HG03196 (cell line): ENCODE data around the gene SOX3.

Experiments
- ATAC-seq: cut with Tn5 transposase; IDR thresholded peaks from one replicate; pipeline ENCODE4 v1.9.1; 2021; ENCODE audit not compliant: unreplicated experiment

The SOX3 gene

DNA sequence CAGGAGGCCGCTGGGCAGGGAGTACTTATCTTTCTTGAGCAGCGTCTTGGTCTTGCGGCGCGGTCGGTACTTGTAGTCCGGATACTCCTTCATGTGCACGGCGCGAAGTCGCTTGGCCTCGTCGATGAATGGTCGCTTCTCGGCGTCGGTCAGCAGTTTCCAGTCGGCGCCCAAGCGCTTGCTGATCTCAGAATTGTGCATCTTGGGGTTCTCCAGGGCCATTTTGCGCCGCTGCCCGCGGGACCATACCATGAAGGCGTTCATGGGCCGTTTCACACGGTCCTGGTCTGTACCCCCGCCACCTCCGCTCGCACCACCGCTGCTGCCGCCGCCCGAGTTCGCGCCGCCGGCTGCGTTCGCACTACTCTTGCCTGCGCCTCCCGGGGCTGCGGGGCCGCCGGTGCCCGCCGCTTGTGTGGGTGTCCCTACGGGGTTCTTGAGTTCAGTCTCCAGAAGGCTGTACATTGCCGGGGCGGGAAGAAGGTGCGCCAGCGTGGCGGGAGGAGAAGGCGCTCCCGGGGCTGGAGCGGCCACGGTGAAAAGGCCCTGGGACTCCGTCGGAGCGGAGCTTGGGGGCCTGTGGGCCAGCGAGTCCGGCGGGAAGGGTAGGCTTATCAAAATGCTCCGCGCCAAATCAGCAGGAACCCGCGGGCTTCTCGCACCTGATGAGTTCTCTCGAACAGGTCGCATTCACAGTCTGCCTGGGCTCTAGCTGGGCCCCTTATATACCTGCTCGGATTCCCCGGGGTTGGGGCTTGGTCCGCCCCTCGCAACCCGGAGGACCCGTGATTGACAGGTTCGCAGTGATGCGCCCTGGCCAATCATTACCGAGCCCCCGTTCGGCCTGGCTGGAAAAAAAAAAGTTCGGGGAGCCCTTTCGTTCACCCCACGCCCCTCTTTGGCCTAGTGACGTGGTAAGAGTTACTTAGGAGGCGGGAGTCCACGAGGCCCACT, at the start of gene SOX3:
Gene SOX3 (minus strand): TSS at position 699 of the 954 bp plus-strand sequence. CDS start 9 bp downstream, at position 690.
- no peak for ATAC-seq

DNA sequence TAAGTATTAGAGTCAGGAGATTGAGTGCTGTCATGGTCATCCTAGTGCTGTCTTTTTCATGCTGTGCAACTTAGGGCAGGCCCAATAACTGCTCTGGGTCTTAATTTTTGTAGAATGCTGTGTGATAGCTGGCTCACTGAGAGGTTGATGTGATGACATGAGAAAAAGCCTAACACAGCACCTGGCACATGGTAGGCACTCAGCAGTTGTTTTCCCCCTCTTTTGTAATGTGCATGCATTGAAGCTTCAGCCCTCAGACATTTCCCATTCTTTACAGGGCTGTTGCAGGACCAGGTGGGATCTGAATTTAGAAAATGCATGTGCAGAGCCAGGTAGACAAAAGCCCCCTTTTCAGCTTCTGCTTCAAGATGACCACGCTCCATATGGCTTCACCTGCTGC, 44.1 kb upstream of the SOX3 start:
- ATAC-seq: no peak

DNA sequence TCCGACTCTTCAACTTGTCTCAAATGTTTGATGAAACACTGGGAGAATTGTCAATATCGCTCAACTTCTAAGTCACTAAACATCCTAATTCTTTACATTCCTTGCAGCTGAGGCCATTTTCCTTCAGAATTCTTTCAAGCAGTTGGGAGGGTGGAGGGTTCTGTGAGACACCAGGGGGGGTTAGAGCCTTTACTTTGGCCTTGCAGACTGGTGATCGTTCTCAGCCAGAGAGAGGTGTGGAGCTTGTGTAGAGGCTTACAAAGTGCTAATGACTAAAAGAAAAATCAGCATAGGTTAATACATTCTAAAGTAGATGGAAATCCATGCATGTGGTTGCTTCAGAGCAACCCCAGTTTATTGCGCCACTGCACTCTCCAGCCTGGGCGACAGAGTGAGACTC, 21.3 kb upstream of the SOX3 start:
- ATAC-seq: no peak

DNA sequence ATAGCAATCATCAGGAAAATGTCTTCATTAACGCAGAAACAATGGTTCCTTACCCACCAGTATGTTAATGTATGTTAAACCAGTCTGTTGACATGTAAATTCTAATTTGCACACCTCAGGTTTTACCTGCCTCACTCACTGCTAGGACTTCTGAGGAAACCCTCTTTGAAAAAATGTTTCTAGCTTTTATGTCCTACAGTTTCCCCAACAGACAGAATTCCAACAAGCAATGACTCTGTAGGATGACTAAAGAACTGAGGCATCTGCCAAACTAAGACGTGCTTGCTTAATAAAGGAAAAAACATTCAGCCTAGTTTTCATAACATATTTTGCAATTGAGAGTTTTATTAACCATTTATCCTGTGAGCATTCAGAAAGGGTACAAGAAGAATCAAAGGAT, 20.6 kb upstream of the SOX3 start:
- no peak for ATAC-seq

DNA sequence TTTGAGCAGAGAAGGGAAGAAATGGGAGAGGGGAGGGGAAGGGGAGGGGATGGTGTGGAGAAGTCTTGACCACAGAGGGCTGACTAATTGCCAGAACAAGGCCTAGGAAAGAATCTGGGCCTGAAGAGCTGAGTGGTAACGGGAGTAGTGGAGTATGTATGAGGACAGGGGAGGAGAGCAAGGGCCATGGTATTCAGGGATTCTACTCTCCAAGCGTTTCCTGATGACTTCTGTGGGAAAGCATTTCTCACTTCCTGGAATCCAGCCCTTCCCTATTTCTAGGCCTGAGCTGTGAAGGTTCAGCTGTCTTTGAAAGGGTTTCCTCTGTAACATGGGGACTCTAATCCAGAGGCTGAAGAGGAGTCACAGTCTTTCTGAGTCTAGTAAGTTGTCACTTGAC, 19.7 kb upstream of the SOX3 start:
- no peak for ATAC-seq

DNA sequence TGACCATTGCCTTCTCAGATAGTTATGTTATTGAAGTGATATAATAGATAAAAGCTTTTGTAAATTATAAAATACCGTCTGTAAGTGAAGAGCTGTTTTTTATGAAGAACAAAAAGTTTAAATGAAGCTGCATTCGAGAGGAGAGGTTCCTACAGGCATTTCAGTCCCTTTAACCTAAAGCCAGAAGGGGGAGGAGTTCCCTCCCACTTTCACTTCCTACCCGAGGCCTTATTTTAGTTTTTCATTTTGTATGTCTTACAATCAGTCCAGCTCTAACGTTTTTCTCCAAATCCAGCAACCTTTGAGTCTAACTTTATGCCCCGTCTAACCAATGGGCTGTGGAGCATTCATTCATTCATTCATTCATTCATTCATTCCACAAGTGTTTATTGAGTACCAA, 16.5 kb upstream of the SOX3 start:
- no peak for ATAC-seq

DNA sequence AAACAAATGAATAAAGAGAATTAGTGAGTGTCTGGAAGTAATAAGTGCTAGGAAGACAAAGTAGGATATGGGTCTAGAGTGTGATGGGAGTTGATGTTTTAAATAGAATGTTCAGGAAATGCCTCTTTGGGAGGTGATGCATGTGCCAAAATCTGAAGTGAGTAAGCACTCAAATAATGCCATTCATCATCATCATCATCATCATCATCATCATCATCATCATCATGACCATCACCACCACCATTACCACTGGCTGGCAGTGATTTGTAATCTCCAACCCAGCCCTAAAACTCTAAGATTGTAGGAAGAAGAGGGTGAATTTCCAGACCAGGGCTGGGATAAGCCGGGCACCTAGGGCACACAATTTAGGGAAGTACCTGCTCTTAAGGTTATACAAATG, 9.7 kb upstream of the SOX3 start:
- no peak for ATAC-seq

DNA sequence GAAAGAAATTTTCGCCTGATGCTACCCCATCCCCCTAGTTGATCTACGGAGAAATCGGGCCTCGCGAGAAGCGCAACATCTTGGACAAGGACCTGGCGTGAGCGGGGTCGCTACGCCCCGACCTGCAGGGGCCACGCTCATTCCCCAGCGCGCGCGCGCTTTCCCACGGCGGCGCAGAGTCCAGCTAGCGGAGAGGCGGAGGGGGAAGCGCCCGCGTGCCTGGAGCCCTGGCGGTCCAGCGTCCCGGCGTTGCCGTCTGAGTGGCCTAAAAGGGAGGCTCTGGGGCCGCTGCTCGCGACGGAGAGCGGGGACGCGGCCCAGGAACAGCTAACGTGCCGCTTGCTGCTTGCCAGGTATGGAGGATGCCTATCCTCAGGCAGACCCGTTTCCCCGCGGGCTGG, 6.0 kb upstream of the SOX3 start:
- ATAC-seq: no peak

DNA sequence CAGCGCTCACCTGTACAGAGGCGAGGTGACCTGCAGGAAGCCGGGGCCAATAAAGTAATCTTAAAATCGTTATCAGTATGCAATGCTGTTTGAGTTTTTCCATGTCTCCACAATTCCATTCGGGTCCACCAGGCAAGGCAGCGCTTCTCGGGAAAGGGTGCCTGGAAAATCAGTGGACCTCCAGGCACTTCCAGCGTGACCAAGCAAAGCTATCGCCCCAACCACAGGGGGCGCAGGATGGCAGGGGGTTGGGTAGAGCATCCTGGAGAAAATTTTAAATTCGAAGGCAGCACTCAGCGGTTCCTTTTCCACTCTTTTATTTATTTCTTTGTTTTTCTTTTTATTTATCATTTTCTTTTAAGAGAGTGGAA, 5.4 kb upstream of the SOX3 start:
- no peak for ATAC-seq

DNA sequence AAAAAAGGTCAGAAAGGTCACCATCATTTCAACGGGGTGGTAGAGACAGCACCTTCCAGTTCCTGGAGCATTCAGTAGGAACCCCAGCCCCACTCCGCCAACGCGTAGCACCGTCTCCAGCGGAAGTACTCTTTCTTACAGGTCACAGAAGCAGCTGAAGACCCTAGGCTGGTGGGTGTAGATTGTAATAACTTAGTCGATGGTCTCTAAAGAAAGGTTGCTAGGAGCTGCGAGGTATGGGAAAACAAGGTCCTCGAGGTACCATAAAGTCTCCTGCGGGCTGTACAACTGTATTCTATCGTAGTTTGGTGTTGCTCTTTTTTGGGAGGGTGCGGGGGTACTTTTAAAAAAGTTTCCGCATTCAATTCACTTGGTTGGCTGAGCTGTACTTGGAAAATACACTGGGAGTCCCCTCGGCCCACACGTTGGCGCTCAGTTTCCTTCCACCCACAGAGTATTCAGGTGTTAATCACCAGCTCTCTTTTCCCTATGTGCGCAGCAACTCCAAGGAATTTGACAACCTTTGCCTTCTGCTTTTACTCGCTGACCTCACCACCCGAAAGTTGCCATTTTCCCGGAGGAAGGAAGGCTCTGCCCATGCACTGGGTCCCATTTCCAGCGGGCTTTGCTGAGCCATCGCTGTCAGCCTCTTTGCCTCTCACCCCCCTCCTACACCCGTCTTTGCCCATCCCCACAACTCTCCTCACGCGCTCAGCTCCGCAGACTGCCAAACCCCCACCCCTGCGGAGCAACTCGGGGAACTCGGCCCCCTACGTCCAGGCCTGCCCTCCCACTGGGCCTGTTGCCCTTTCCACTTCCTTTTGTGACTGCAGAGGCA, 4.8 kb upstream of the SOX3 start:
- ATAC-seq: no peak

DNA sequence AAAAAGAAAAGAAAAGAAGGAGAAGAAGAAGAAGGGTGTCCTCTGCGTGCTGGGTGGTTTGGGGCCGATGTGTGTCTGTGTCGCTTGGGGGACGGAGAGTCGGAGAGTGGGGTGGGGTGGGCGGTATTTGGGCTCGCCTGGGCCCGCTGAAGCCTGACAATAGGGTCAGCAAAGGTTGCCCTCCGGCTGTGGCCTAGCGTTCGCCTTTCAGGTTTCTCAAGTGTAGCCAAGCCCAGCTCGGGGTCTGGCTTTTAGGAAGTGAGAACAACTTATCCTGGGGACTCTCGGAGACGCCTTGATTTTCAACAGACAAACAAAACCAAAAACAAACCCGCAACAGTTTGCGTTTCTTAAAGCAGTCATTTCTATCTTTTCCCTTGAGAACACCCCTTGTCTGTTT, 4.1 kb upstream of the SOX3 start:
- ATAC-seq: no peak

DNA sequence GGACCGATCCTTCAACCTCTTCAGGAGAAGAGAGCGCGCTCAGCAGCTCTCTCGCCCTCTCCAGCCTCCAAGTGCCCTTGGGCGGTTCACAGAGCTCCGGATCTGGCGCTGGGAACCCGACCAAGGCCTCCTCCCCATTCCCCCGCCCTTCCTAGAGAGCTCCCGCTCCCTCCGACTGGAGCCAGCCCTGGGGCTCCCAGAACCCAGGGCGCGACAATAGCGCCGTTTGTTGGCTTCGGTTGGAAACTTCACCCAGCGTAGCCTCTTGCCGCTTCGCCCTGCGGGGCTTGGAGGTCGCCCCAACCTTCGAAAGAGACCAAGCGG, 3.1 kb upstream of the SOX3 start:
- ATAC-seq: no peak

DNA sequence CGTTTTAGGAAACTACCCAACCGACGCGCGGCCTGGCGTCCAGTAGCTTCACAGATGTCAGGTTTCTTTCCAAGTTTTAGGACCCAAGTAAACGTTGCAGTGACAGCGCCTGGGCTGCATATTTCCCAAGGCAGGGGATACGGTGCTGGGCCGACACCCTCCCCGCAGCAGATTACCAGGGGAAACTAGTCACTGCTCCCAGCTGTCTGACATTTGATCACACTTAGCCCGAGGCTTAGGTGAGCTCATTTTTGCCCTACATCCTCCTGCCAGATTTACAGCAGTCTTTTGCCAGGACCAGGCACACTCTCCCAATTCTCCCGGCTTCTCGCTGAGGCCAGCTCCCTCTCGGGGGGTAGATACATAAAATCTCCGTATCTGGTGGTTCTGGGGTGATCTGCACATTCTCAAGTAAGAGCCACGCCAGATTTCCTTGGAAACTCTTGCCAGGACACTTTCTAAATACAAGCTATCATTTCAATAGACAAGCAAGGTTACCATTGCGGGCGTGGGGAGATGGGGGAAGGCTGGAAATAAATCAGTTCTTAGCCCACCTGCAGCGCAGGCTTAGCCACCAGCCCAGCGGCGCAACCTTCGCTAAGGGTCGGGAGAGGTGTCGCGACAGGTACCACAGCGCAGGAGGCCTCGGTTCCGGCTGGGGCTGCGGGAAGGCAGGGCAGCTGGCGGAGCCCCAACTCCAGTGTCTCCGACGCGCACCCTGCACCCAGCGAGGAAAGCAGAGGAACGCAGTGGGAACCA, 2.5 kb upstream of the SOX3 start:
- ATAC-seq: no peak

DNA sequence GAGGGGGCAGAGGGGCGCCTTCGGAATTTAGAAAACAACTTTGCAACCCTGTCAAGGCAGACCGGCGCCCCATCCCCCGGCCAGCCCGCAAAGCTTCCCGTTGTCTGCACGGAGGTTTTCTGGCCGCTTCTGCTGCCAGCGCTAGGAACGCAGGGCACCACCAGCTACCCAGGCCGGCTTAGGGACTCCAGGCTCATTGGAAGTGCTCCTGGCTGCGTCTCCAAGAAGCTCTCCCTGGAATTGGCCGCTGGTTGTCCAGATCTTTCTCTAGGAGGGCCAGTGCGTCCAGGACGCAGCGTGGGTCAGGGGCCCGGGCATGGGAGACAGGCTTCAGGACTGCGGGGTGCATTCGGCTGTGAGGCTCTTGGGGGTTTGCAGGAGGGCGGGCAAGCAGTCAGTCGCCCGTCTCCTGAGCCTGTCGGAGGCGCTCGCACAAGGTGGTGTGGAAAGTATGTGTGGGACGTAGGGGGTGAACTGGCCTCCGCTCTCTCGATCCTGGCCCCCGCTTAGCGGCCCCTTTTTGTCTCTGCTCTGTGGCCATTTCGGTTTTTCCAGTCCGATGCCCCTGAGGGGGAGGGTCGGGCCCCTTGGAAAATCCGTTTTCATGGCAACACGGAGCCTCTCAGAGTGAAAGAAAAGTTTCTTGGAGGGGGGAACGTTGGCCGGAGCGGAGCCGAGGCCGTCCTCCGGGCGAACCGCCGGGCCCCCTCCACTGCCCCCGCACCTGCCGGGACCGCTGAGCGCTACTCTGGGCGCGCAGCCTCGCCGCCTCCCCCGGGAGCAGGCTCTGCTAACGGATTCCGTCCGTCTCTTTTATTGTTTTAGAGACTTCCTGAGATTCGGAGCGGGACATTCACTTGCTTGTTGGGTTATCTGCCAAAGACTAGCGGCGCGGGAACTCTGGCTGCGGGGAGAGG, 810 bp upstream of the SOX3 start:
- ATAC-seq: no peak

DNA sequence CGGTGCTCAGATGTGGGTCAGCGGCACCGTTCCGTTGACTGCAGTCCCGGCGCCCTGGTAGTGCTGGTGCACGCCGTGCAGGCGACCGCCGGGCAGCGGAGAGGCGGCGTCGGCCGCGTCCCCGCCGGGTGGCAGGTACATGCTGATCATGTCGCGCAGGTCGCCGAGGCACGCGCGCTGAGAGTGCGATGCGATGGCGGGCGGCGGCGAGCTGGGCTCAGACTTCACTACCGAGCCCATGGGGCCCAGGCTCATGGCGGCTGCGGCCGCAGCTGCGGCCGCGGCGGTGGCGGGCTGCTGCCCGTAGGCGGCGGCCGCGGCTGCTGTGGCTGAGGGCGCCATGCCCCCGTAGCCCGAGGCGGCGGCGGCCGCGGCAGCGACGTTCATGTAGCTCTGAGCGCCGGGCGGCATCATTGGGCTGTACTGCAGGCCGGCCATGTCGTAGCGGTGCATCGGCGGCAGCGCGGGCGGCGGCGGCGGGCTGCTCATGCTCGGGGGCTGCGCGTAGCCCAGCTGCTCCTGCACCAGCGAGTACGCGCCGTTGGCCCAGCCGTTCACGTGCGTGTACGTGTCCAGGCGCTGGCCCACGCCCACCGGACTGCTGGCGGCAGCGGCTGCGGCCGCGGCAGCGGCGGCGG, 1.0 kb downstream of the SOX3 start:
- no peak for ATAC-seq

DNA sequence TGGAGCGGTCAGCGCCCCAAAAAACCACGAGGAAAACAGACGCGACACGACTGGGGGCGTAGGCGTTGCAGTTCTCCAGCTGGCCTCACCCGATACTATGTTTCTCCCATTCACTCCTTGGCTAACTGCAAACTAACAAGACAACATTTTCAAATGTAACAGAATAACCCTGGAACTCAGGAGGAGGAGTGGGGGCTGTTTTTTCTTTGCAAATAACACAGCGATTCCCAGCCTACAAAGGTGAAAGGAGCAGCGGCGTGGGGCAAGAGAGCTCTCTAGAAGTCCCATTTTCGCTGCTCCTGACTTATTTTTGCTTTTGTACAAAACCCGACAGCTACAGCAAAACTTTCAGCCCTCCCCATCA, 1.6 kb downstream of the SOX3 start:
- no peak for ATAC-seq

DNA sequence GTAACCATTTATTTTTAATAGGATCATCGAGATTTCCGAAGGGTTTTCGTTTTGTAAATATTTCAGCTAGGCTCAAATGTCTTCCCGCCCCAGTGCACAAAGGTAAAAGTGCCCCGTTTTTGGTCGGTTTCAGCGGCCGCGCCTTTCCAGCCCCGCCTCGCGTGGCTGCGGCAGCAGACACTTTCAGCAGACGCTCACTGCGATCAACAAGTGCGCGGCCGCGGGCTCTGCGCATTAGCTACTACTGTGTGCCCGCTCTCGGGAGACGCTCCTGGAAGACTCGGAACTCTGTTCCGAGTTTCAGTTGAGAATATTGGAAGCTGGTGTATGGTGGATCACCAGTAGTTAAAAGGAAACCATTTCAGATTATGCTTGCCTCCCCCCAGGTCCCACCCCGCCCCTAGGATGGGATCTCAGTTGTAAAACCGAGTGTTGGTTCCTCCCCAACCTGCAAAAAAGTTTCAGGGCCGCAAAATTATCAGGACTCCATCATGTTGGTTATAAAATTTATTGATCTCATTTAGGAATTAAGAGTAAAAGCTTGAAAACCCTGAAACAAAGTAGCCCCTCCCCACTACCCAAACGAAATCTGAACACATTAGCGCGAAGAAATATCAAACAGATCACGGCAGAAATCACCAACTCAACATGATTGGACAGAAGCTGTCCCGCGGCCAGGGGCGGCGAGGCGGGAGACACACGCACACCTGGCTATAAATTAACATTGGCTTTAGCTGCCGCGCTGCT, 2.2 kb downstream of the SOX3 start:
- ATAC-seq: no peak

DNA sequence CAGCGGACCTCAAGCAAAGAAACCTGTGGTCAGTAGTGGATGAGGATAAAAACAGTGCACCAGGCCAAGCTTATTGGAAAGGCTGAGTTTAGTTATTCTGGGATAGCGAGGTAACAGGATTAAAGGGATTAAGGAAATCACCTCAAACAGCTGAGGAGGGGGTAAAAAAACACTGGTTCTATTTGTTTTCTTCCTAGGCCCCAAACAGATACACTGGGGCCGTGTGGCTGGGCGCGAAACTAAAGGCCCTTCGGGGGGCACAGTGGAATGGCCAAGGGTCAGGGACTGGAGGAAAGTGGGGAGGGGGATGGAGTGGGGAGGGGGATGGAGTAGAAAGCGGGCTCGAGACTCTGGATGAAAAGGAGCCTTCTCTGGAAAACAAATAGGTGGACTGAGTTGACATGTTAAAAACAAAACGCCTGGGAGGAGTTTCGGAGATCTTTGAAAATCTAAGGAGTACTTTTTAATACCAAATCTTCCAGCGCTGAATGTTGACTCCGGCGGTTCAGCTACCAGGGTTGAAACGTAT, 2.9 kb downstream of the SOX3 start:
- ATAC-seq: no peak

DNA sequence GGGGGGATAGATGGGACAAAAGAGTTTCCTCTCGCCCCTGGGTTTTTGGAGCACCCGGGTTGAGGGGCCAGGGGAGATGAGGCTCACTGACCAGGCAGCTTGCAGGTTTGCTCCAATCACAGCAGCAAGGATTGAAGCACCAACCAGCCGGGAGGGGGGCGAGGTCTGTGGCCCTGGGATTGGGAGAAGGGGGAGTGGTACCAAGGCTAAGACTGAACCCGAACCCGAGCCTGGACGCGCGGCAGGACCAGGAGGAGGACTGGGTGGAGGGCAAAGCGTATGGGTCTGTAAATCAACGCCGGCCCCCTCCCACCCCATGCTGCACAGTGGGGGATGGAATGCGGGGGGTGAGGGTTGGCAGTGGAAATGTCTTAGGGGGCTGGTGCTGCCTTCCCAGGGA, 3.5 kb downstream of the SOX3 start:
- no peak for ATAC-seq
